Placental epithelial cell (primary cell): ENCODE measurements around the gene TRIM65. TPM values are rescaled to one million over a fixed set of nuclear protein-coding genes. Genes with fewer than 3 reads are reported as not detected.

ENCODE experiments used
- total RNA-seq: library from RNA; depleted of rRNA; stranded (reverse); fragments of >200 nt; gene quantifications from 2 replicates; pipeline ENCODE4 v1.2.3, GENCODE V29; 2012

Gene TRIM65, protein sequence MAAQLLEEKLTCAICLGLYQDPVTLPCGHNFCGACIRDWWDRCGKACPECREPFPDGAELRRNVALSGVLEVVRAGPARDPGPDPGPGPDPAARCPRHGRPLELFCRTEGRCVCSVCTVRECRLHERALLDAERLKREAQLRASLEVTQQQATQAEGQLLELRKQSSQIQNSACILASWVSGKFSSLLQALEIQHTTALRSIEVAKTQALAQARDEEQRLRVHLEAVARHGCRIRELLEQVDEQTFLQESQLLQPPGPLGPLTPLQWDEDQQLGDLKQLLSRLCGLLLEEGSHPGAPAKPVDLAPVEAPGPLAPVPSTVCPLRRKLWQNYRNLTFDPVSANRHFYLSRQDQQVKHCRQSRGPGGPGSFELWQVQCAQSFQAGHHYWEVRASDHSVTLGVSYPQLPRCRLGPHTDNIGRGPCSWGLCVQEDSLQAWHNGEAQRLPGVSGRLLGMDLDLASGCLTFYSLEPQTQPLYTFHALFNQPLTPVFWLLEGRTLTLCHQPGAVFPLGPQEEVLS
- 19.4 and 21.2 TPM in 2 replicates for total RNA-seq

DNA sequence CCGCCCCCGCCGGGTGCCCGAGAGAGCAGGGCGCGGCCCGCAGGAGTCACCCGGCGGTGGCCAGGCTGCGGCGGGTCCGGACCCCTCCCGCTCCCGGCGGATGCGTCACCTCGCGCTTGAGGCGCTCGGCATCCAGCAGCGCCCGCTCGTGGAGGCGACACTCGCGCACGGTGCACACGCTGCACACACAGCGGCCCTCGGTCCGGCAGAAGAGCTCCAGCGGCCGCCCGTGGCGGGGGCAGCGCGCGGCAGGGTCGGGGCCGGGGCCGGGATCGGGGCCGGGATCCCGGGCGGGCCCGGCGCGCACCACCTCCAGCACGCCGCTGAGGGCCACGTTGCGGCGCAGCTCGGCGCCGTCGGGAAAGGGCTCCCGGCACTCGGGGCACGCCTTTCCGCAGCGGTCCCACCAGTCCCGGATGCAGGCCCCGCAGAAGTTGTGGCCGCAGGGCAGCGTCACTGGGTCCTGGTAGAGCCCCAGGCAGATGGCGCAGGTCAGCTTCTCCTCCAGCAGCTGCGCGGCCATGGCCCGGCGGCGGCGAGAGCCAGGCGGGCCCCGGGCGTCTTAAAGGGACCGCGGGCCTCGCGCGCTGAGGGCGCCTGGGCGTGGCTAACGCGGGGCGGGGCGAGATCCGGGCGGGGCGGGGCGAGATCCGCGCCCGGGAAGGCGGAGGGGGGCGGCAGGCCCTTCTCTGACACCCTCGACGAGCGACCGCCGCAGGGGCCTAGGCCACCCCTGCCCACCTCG is at the start of gene TRIM65:
Gene TRIM65, minus strand, starts transcription at position 537 of the 745 bp plus-strand sequence. Its CDS starts 14 bp downstream, at position 523.

DNA sequence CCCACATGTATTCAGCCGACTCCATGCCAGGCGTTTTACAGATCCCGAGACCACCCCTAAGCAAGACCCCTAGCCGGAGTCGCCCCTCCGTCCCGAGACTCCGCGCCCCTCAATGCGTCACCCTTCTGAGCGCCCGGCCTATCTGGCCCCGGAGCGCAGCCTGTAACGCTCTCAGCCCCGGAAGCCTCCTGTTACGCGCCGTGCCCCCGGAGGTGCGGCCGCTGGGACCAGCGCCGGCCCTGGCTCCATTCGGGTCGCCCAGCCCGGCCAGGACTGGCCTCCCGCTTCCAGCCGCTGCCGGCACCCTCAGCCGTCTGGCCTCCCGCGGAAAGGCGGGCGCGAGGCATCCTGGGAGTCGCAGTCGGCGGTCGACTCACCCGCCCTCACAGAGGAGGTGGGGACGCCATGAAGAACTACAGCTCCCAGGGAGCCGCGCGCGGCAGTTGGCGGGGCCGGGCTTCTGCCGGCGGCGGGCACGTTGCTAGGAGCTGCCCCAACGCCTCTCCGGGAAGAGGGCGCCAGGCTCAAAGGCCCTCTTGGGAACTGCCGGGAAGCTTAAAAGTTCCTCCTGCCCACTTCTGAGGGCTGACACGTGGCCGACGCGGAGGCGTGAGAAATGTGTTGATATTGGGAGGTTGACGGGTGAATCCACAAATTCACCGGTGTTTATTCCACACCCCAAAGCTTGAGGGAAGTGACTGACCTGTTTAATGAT is 44.1 kb upstream of the TRIM65 start, which contains the start of gene FBF1:
Gene FBF1, minus strand, starts transcription at position 316 of the 715 bp plus-strand sequence. CDS start 2,893 bp downstream, outside the sequence.

DNA sequence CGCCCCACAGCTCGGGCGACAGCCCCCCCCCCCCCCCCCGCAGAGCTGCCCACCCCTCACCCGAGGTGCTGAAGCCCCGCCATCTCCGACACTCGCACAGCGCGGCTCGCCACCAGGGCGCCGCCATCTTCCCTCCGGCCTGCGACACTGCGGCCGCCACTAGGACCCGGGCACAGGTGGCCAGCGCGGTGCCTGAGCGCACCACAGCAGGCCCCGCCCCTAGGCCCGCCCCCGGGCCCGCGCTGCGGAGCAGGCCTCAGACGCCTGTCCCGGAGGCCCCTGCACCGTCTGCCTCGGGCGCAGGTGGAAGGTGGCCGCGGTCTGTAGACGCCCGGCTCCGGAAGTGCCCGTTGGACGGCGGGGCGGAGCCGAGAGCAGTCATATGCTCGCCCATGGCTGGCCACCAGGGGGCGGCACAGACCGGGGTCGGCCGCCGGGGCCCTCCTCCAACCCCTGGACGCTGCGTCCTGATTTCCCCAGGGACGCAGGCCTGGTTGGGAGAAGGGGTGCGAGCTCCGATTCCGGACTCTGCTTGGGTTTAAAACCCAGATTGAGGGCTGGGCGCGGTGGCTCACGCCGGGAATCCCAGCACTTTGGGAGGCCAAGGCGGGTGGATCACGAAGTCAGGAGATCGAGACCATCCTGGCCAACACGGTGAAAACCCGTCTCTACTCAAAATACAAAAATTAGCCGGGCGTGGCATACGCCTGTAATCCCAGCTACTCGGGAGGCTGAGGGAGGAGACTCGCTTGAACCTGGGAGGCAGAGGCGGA is 8.2 kb upstream of the TRIM65 start, which contains the start of gene MRPL38:
Gene MRPL38, minus strand, starts transcription at position 136 of the 773 bp plus-strand sequence. Its CDS starts 9 bp downstream, at position 127.

DNA sequence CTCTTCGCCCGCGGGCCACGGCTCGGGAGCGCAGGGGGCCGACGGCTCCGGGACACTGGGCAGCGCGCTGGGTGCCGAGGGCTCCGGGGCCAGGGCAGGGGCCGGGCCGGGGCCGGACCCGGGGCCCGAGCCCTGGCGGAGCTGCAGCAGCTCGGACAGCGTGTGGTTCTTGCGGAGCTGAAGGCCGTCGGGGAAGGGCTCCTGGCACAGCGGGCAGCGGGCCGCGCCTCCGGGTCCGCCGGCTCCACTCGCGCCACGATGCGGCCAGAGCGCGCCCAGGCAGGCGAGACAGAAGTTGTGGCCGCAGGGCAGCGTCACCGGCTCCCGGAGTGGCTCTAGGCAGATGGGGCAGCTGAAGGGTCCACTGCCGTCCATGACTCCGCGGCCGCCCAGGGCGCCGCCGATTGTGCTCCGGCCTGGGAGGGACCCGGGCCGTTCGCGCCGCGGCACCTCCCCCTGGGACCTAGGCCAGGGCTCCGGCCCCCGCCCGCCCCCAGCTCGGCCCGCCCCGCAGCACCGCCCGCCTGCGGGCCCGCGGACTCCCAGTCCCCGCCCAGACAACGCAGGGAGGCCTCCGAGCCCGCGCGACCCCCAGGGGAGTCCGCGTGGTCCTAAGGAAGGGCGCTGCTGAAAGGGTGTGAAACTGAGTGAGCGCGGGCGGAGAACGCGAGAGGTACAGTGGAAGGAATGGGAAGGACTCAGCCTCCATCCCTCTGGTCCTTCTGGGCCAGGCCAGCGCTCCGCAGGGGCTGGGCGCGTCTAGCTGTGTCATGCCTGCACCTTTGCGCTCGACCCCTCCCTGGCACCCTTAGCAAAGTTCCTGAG is 18.4 kb downstream of the TRIM65 start, which contains the start of gene TRIM47:
Gene TRIM47, minus strand, starts transcription at position 408 of the 825 bp plus-strand sequence. Its CDS starts 33 bp downstream, at position 375.

DNA sequence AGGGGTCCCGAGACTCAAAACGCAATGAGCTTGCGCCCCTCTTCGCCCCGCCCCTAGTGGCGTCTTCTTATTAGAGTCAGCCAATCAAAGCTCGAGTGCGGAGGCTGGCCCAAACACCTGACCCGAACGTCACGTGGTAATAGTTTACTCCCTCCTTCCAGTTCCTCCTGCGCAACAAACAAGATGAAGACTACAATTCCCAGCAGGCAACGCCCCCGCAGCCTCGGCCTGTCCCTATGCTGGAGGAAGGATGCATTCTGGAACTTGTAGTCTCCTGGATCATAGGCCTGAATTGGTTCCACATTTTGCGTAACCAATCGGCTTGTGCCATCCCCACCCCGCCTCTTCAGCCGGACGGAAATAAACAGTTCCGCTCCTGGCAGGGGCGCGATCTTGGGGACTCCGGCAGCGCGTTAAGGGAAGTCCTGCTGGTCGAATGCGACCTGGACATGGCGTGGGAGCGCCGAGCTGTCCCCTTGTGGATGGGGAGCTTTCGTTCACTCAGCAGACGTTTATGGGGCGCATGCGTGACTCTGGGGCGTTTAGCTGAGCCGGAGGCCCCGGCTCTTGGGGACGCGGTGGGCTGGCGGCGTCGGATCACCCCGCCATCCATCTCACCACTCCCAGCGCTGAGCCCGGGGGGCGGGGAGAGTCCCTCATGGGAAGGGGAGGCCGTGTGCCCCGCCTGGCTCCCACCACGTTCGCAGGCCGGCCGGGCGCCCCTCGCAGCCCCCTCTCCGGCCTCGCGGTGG is 41.3 kb downstream of the TRIM65 start, which contains the start of gene WBP2:
Gene WBP2, minus strand, starts transcription at position 26 of the 752 bp plus-strand sequence. CDS start 38 bp downstream, outside the sequence.

DNA sequence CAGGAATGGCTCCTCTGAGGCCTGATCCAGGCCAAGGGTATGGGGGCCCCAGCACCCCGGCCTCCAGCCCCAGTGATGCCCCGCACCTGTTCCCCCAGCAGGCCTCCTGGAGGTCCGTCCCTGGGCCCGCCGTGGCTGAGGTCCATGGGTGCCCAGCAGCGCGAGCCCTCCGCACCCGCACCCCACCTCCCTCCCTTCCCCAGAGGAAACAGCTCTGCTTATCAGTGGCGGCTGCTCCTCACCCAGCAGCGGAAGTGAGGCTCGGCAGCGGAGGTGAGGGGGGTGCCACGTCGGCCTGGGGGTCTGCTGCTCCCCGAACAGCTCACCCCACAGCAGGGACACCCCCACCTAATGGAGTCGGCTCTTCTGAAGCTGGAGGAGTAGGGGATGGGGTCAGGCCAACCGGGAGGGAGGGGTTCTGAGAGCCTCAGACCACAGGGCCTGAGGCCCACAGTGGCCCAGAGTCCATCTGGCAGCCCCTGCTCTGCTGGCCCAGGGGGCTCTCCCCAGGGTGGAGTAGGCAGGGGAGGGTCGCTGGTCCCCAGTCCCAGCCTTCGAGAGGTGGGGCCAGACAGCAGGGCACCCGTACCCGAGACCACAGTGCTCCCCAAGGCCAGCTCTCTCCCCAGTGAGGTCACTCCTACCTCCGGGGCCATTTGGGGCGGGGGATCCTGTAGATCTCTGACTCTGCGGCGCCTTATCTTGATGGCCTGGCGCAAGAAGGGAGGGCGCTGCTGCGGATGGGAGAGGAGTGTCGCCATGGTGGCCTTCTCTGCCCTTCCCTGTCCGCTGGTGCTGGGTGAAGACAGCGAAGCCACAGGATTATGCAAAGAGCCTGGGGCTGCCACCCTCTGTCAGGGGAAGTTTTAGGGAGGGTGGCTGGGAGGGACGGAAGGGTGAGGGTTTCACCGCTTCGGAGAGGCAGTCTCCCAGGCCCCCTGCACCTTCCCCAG is 52.9 kb downstream of the TRIM65 start, which contains the start of gene UNC13D:
Gene UNC13D, minus strand, starts transcription at position 828 of the 953 bp plus-strand sequence. Its CDS starts 67 bp downstream, at position 761.

Other genes starting within 250 kb of the TRIM65 start
- gene RECQL5, start 229.8 kb downstream of the TRIM65 start, total RNA-seq: 33.6 and 50.6 TPM in 2 replicates
- 45.7 and 64.0 TPM in 2 replicates for gene SAP30BP, start 229.6 kb downstream of the TRIM65 start, total RNA-seq
- 30.2 and 274 TPM in 2 replicates for gene ITGB4, start 175.5 kb downstream of the TRIM65 start, total RNA-seq
- gene GALK1, start 131.8 kb downstream of the TRIM65 start, total RNA-seq: 66.3 and 77.0 TPM in 2 replicates
- 21.2 and 22.8 TPM in 2 replicates for gene UNK, start 112.1 kb downstream of the TRIM65 start, total RNA-seq
- gene UNC13D, start 52.5 kb downstream of the TRIM65 start, total RNA-seq: 204 and 275 TPM in 2 replicates
- gene WBP2, start 41.6 kb downstream of the TRIM65 start, total RNA-seq: 28.1 and 30.2 TPM in 2 replicates
- gene TRIM47, start 18.4 kb downstream of the TRIM65 start, total RNA-seq: 16.7 and 25.9 TPM in 2 replicates
- gene MRPL38, start 7.9 kb upstream of the TRIM65 start, total RNA-seq: 40.0 and 41.0 TPM in 2 replicates
- gene FBF1, start 44.1 kb upstream of the TRIM65 start, total RNA-seq: 7.3 and 28.7 TPM in 2 replicates
- 147 TPM in 2 replicates for gene ACOX1, start 82.2 kb upstream of the TRIM65 start, total RNA-seq
- 48.4 and 78.5 TPM in 2 replicates for gene TEN1, start 82.3 kb upstream of the TRIM65 start, total RNA-seq
- gene CDK3, start 103.9 kb upstream of the TRIM65 start, total RNA-seq: 4.7 and 4.8 TPM in 2 replicates
- gene EVPL, start 130.4 kb upstream of the TRIM65 start, total RNA-seq: 9.4 and 33.3 TPM in 2 replicates
- gene SRP68, start 175.6 kb upstream of the TRIM65 start, total RNA-seq: 31.8 and 32.3 TPM in 2 replicates
- 0.22 TPM in 1 of 2 replicates, not detected in the other for gene GALR2, start 177.8 kb upstream of the TRIM65 start, total RNA-seq
- gene ZACN, start 182.2 kb upstream of the TRIM65 start, total RNA-seq: under 0.01 TPM in 1 of 2 replicates, not detected in the other
- gene EXOC7, start 206.8 kb upstream of the TRIM65 start, total RNA-seq: 99.7 and 118 TPM in 2 replicates
- gene FOXJ1, start 244.3 kb upstream of the TRIM65 start, total RNA-seq: 0.22 TPM in 1 of 2 replicates, not detected in the other